Upper lobe of left lung (tissue), 6 donors: ENCODE results near the gene SCGB1A1. TPM values are rescaled to one million over a fixed set of nuclear protein-coding genes. Genes with fewer than 3 reads are reported as not detected.

Experiments used
- ATAC-seq, 2 donors: fragments of 200-7000 bp; cut with Tn5 transposase; one replicate each; pipeline ENCODE4 v1.9.1; 2022; ENCODE audit warnings: mild to moderate bottlenecking in 2 of 2, moderate library complexity in 2 of 2; ENCODE audit not compliant: low FRiP score in 2 of 2
- DNase-seq, 2 donors: peaks; one replicate each; pipeline ENCODE4 v3.0.0-alpha.2; 2019 to 2020
- H3K27ac ChIP-seq, 4 donors: fragments of 200-600 bp; sonication (generic); one replicate each; pipeline ENCODE4 v1.5.1; 2016 to 2019
- H3K27me3 ChIP-seq, 4 donors: fragments of 200-600 bp; sonication (generic); one replicate each; pipeline ENCODE4 v1.5.1; 2017 to 2019
- H3K36me3 ChIP-seq, 4 donors: fragments of 200-600 bp; sonication (generic); one replicate each; pipeline ENCODE4 v1.5.1; 2016 to 2019
- H3K4me1 ChIP-seq, 4 donors: fragments of 200-600 bp; sonication (generic); one replicate each; pipeline ENCODE4 v1.5.1; 2018 to 2019
- H3K4me3 ChIP-seq, 4 donors: fragments of 200-600 bp; sonication (generic); one replicate each; pipeline ENCODE4 v1.5.1; 2017 to 2019; ENCODE audit warnings: mild to moderate bottlenecking in 2 of 4, moderate library complexity in 1 of 4
- H3K9me3 ChIP-seq, 4 donors: fragments of 200-600 bp; sonication (generic); one replicate each; pipeline ENCODE4 v1.5.1; 2018 to 2019
- CTCF ChIP-seq, 6 experiments: fragments of 450-650 bp in 4 of 6; fragments of 200-600 bp in 2 of 6; sonication (generic) in 2 of 6; IDR thresholded peaks; one replicate each; pipeline ENCODE4 v1.5.1; 2016 to 2019; ENCODE audit warnings: antibody characterized with exemption in 6 of 6
- EP300 ChIP-seq, 4 donors: sonication (generic); formaldehyde crosslinking; IDR thresholded peaks; one replicate each; pipeline ENCODE4 v1.5.1; 2017; ENCODE audit warnings: antibody characterized with exemption in 4 of 4, control low read depth in 2 of 4
- POLR2A ChIP-seq, 4 donors: fragments of 450-650 bp; IDR thresholded peaks; one replicate each; pipeline ENCODE4 v1.5.1; 2016 to 2017; ENCODE audit warnings: antibody characterized with exemption in 4 of 4, mild to moderate bottlenecking in 2 of 4
- POLR2AphosphoS5 ChIP-seq, 2 donors: sonication (generic); formaldehyde crosslinking; IDR thresholded peaks; one replicate each; pipeline ENCODE4 v1.5.1; 2017; ENCODE audit warnings: antibody characterized with exemption in 2 of 2
- WGBS, 2 donors: methylation state at CpG; one replicate each; pipeline ENCODE4 v1.1.5; 2017 to 2018; 5-methylcytosine and 5-hydroxymethylcytosine counted together
- total RNA-seq, 6 donors: library from RNA; depleted of rRNA in 4 of 6; stranded (reverse); fragments of >200 nt in 4 of 6; gene quantifications; one replicate each; pipeline versions ENCODE4 v1.1.0 to v1.2.1, GENCODE V29; 2016 to 2021
- donor health status: DM: no; HTN: no; CAD: no; lungs with moderate emphysema.
- donor health status: DM: no; HTN: yes; CAD: no; lungs with severe emphysema.

Gene SCGB1A1
- total RNA-seq, 6 donors from 2014 or later: 85.4 to 2,572 (median 1,269) TPM

- DNase-seq (no peak), ATAC-seq (no peak)
- H3K4me1 ChIP-seq: peaks cover 0 to 5% (median 0%) of the 10 kb centered on the region in 4 donors
- no peaks in the 10 kb centered on the region for H3K36me3 ChIP-seq
- TF ChIP-seq CTCF (IDR thresholded peaks at IDR 0.05): no peak
- no peak for TF ChIP-seq POLR2AphosphoS5 (IDR thresholded peaks at IDR 0.05)
- TF ChIP-seq POLR2A (IDR thresholded peaks at IDR 0.05): no peak
- no peak for TF ChIP-seq EP300 (IDR thresholded peaks at IDR 0.05)
- no peaks in the 10 kb centered on the region for H3K27me3 ChIP-seq
- no peak overlapping the region for H3K4me3 ChIP-seq
- no peaks in the 10 kb centered on the region for H3K9me3 ChIP-seq
- no peak overlapping the region for H3K27ac ChIP-seq
- 47 to 59% methylated on average over 4 of the region's 4 CpGs for WGBS, 2 donors
These were observed 39.6 kb downstream of the SCGB1A1 start for GRCh38 chr11:62458212-62459002.

DNA sequence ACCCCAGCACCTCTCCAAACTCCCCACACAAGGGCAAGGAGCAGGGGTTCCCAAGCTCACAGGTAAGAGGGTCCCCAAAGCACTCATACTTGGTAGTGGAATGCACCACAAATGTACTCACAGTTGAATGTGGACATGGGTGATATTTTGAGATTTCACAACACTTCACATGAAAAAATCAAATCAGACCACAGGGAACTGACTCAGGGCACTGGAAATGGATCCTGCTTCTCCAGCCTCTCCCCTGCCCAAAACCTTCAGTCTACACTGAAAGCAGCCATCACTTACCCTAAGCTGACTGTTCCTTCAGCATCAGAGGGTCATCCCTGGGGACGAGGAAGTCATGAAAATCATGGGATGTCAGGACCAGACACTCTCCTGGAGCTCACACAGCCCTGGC is 40.2 kb downstream of the SCGB1A1 start:
- no peak overlapping the region for H3K27ac ChIP-seq
- no peaks in the 10 kb centered on the region for H3K27me3 ChIP-seq

GRCh38 chr11:62461740-62462507 is 43.1 kb downstream of the SCGB1A1 start:
- TF ChIP-seq CTCF (IDR thresholded peaks at IDR 0.05): no peak
- Histone ChIP-seq H3K4me3 (no peak overlapping the region), H3K9me3 (no peaks in the 10 kb centered on the region), H3K36me3 (no peaks in the 10 kb centered on the region), H3K27ac (no peak overlapping the region), H3K4me1 (peaks cover 0 to 5% (median 0%) of the 10 kb centered on the region in 4 donors), H3K27me3 (no peaks in the 10 kb centered on the region)
- ATAC-seq (peak in 1 of 2 donors; percentile 60), DNase-seq (no peak)
- 83 to 86% methylated on average over 15 of the region's 15 CpGs for WGBS, 2 donors

More for the DNA sequence above, 40.2 kb downstream of the SCGB1A1 start:
- Histone ChIP-seq H3K9me3 (no peaks in the 10 kb centered on the region), H3K4me1 (peaks cover 0 to 5% (median 0%) of the 10 kb centered on the region in 4 donors), H3K4me3 (no peak overlapping the region), H3K36me3 (no peaks in the 10 kb centered on the region)
- TF ChIP-seq CTCF (IDR thresholded peaks at IDR 0.05): no peak
- no peak for TF ChIP-seq POLR2AphosphoS5 (IDR thresholded peaks at IDR 0.05)
- TF ChIP-seq POLR2A (IDR thresholded peaks at IDR 0.05): no peak
- TF ChIP-seq EP300 (IDR thresholded peaks at IDR 0.05): no peak
- ATAC-seq: no peak
- WGBS, 2 donors: 83 to 87% methylated on average over 1 of the region's 1 CpG
- no peak for DNase-seq

DNA sequence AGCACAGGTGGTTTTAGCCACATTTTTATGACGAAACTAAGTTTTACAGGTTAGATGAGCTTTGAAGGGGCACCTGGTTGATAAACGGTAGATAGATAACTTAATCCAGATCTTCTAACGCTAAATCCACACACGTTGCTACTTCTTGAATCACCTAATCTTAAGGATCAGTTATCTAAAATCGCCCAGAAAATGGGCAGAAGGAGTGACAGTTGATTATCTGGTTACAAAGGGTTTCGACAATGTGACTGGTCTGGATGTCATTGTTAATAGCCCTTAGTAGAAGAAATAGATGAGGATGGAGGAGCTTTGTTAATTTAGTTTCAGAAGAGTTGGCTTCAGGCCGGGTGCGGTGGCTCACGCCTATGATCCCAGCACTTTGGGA is 43.7 kb downstream of the SCGB1A1 start:
- ATAC-seq (no peak), DNase-seq (no peak)
- Histone ChIP-seq H3K27ac (no peak overlapping the region), H3K36me3 (no peaks in the 10 kb centered on the region), H3K4me3 (no peak overlapping the region), H3K4me1 (peaks cover 0 to 5% (median 0%) of the 10 kb centered on the region in 4 donors), H3K9me3 (no peaks in the 10 kb centered on the region), H3K27me3 (no peaks in the 10 kb centered on the region)
- WGBS, 2 donors: 81 to 88% methylated on average over 9 of the region's 9 CpGs
- TF ChIP-seq CTCF (IDR thresholded peaks at IDR 0.05) (no peak), POLR2AphosphoS5 (IDR thresholded peaks at IDR 0.05) (no peak), EP300 (IDR thresholded peaks at IDR 0.05) (no peak), POLR2A (IDR thresholded peaks at IDR 0.05) (no peak)
